GM12892 (cell line): ENCODE results near the gene NDEL1.

ENCODE experiments used
- POLR2A ChIP-seq: IDR thresholded peaks from 2 replicates; pipeline ENCODE4 v1.6.1; 2011; ENCODE audit warnings: low read depth, low read length, control low read depth
- POLR2AphosphoS5 ChIP-seq: IDR thresholded peaks from 2 replicates; pipeline ENCODE4 v1.6.1; 2011; ENCODE audit warnings: low read depth, low read length, control low read depth
- TAF1 ChIP-seq: IDR thresholded peaks from 2 replicates; pipeline ENCODE4 v1.6.1; 2011; ENCODE audit warnings: low read depth, mild to moderate bottlenecking, control low read depth, low read length, borderline replicate concordance

DNA sequence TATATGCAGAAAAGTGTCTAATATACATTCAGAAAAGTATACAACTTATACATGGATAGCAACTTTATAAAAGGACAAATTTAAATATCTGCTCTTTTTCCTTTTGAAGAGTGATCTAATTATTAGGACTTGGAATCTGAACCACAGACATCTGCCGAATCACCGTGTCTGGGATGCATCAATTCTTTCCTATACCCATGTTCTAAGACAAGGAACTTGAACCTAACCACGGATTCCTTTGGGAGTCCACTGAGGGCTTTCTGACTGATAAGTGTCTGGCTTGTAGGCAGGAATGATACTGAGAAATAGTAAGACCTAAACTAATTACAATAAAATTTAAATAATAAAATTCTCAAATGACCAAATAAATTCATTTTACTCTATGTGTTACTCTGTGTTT is 54.2 kb downstream of the NDEL1 start:
- TF ChIP-seq POLR2A (no peak), POLR2AphosphoS5 (no peak), TAF1 (no peak)
